Testis (tissue), 3 donors: ENCODE data around the gene MAFB. TPM values are rescaled to one million over a fixed set of nuclear protein-coding genes. Genes with fewer than 3 reads are reported as not detected.

Experiments
- DNase-seq: peaks from one replicate; pipeline ENCODE4 v3.0.0-alpha.2; 2019
- H3K27ac ChIP-seq, 2 donors: fragments of 200-600 bp; sonication (generic); one replicate each; pipeline ENCODE4 v1.5.1; 2019
- H3K27me3 ChIP-seq: fragments of 200-600 bp; sonication (generic); one replicate; pipeline ENCODE4 v1.5.1; 2019
- H3K36me3 ChIP-seq: fragments of 200-600 bp; sonication (generic); one replicate; pipeline ENCODE4 v1.5.1; 2017; ENCODE audit warnings: low read depth; ENCODE audit errors: missing control alignments
- H3K4me1 ChIP-seq: fragments of 200-600 bp; sonication (generic); one replicate; pipeline ENCODE4 v1.5.1; 2019
- H3K4me3 ChIP-seq, 2 donors: fragments of 200-600 bp; sonication (generic); one replicate each; pipeline ENCODE4 v1.5.1; 2017 to 2019
- H3K9me3 ChIP-seq: fragments of 200-600 bp; sonication (generic); one replicate; pipeline ENCODE4 v1.5.1; 2017
- CTCF ChIP-seq, 3 experiments: fragments of 450-650 bp in 2 of 3; fragments of 200-600 bp in 1 of 3; sonication (generic) in 1 of 3; IDR thresholded peaks; one replicate each; pipeline ENCODE4 v1.5.1; 2016 to 2019; ENCODE audit warnings: antibody characterized with exemption in 3 of 3, mild to moderate bottlenecking in 2 of 3, moderate library complexity in 1 of 3
- POLR2A ChIP-seq: fragments of 450-650 bp; IDR thresholded peaks from one replicate; pipeline ENCODE4 v1.6.1; 2017; ENCODE audit warnings: antibody characterized with exemption, mild to moderate bottlenecking, moderate library complexity
- WGBS, 2 donors: methylation state at CpG; one replicate each; pipeline ENCODE4 v1.1.5; 2018; 5-methylcytosine and 5-hydroxymethylcytosine counted together
- intact Hi-C: fragments of 100-400 bp; cut with DNase I; formaldehyde crosslinking; loops from one replicate; pipeline ENCODE4 v1.15.1; 2023; ENCODE audit warnings: low total_unique reads
- polyA plus RNA-seq: library from polyadenylated mRNA; stranded (reverse); fragments of 350-450 nt; fragmentation: Illumina TruSeq; extraction: RNeasy Lipid Tissue Mini Kit (QIAGEN cat#74804); gene quantifications from one replicate; pipeline ENCODE4 v1.2.3, GENCODE V29; 2014; ENCODE audit warnings: low read depth, low replicate concordance; ENCODE audit not compliant: insufficient read depth
- total RNA-seq, 2 donors: library from RNA; depleted of rRNA; stranded (reverse); fragments of >200 nt; gene quantifications; one replicate each; pipeline ENCODE4 v1.2.3, GENCODE V29; 2016

Gene MAFB
- total and polyA plus RNA-seq, 3 donors from 2014 or later = 9.3 to 17.7 (median 11.6) TPM

DNA sequence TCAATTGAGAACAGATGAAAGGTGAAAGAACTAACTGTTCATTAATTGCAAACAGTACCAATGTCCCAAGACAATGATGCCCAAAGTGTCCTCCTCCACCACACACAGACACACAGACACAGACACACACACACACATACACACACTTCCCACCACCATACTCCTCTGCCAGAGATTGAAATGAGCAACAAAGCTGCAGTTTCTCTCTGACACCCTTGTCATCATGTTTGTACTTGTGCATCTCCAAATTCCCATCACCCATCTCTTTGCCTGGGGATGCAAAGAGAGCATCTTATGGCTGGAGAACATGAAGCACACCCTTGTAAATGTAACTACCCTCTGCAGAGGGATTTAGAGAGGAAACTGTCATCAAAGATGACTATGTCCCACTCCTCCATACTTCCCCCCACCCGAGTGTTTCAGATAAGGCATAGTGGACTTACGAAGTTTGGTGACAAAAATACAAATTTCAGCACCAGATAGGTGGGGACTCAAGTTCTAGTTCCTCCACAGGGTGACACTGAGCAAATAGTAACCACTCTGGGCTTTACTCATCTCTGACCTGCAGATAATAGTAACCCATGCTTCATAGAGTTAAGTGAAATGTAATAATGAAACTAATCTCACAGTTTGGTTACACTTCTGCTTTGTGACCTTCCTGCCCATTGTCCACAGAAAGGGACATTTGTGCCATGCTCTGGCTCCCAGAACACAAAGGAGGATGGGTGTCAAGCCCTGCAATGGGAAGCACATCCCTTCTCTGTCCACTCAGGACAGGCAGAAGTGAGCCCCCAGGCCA, 8.7 kb downstream of the MAFB start:
- Histone ChIP-seq H3K4me1 (peaks cover 7% of the 10 kb centered on the region), H3K36me3 (no peaks in the 10 kb centered on the region), H3K27me3 (no peaks in the 10 kb centered on the region), H3K27ac (no peak overlapping the region), H3K9me3 (no peaks in the 10 kb centered on the region), H3K4me3 (no peak overlapping the region)
- TF ChIP-seq CTCF (IDR thresholded peaks at IDR 0.05) (no peak), POLR2A (no peak)
- WGBS, 2 donors = 64 to 67% methylated on average over 2 of the region's 2 CpGs
- no peak for DNase-seq
- intact Hi-C loops = no loop called here

GRCh38 chr20:40679184-40679583, 9.9 kb downstream of the MAFB start:
- WGBS, 2 donors = 69 to 73% methylated on average over 7 to 9 of the region's 9 CpGs
- TF ChIP-seq POLR2A = no peak
- TF ChIP-seq CTCF (IDR thresholded peaks at IDR 0.05) = no peak
- peaks cover 7% of the 10 kb centered on the region for H3K4me1 ChIP-seq
- intact Hi-C loops = no loop called here
- H3K9me3 ChIP-seq = no peaks in the 10 kb centered on the region
- no peak overlapping the region for H3K4me3 ChIP-seq
- no peak for DNase-seq
- H3K27ac ChIP-seq = no peak overlapping the region
- H3K36me3 ChIP-seq = no peaks in the 10 kb centered on the region
- H3K27me3 ChIP-seq = no peaks in the 10 kb centered on the region

DNA sequence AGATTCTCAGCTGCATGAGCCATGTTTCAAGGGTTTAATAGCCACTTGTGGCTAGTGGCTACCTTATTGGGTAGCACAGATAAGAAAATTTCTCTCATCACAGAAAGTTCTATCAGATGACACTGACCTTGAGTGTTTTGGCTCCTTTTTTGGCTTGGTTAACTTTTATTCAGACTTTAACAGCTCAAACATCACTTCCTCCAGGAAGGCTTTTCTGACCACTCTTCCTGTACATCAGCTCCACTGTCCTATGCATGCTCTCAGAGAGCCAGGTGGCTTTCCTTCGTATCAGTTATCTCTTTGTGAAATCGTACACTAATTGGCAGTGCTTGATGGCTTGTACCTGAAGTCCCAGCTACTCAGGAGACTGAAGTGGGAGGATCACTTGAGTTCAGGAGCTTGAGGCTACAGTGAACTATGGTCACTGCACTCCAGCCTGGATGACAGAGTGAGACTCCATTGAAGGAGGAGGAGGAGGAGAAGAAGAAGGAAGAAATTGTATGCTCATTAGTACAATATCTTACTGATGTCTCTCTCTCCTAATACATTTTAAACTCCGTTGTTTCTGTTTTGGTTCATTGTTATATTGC, 10.7 kb downstream of the MAFB start:
- no peaks in the 10 kb centered on the region for H3K36me3 ChIP-seq
- H3K27ac ChIP-seq = no peak overlapping the region
- H3K4me1 ChIP-seq = peaks cover 7% of the 10 kb centered on the region
- no peak overlapping the region for H3K4me3 ChIP-seq
- no peaks in the 10 kb centered on the region for H3K9me3 ChIP-seq
- H3K27me3 ChIP-seq = no peaks in the 10 kb centered on the region
- TF ChIP-seq CTCF (IDR thresholded peaks at IDR 0.05) (no peak), POLR2A (no peak)
- WGBS, 2 donors = 60 to 63% methylated on average over 3 of the region's 3 CpGs
- intact Hi-C loops = no loop called here
- no peak for DNase-seq

DNA sequence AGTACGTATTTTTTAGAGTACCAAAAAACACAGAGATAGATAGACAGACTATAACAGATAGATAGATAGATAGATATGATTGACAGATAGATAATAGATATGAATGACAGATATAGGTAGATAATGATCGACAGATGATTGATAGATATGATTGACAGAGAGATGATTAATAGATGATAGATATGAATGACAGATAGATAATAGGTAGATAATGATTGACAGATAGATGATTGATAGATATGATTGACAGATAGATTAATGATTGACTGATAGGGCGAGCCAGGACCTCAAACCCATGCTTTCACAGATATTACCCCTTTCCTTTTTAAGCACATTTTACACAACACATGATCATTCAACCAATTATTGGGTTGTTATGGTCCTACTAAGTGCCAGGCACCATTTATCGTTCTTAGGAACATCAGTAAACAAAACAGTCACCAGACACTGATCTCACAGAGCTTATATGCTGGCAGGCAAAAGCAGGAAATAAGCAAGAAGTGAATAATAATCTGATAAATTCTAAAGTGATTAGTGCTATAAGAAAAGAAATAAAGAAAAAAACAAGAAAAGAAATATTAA, 11.6 kb downstream of the MAFB start:
- H3K4me1 ChIP-seq = peaks cover 5% of the 10 kb centered on the region
- no peaks in the 10 kb centered on the region for H3K9me3 ChIP-seq
- intact Hi-C loops = no loop called here
- no peak for DNase-seq
- 88 to 93% methylated on average over 4 of the region's 4 CpGs for WGBS, 2 donors
- H3K4me3 ChIP-seq = no peak overlapping the region
- H3K27me3 ChIP-seq = no peaks in the 10 kb centered on the region
- no peaks in the 10 kb centered on the region for H3K36me3 ChIP-seq
- no peak overlapping the region for H3K27ac ChIP-seq
- TF ChIP-seq POLR2A = no peak
- no peak for TF ChIP-seq CTCF (IDR thresholded peaks at IDR 0.05)
